Neural progenitor cell (in vitro differentiated cells): Measurements from ENCODE around the gene C10orf67. TPM values are rescaled to one million over a fixed set of nuclear protein-coding genes. Genes with fewer than 3 reads are reported as not detected.
A peak's percentile ranks its signal among the peaks of the same experiment; 100 is the strongest.
"Not testable (repeated sequence)": the region's sequence is repeated elsewhere in the genome, so short reads cannot be mapped to it uniquely, and the experiment has no call there.

ENCODE experiments used
- DNase-seq: peaks from one replicate; pipeline ENCODE4 v3.0.0-alpha.2; 2016; ENCODE audit warnings: low spot score
- H2AFZ ChIP-seq: fragments of 200-600 bp; sonication (generic); replicated peaks from 2 replicates; pipeline ENCODE4 v1.6.1; 2016; ENCODE audit warnings: antibody characterized with exemption
- H3F3A ChIP-seq: fragments of 200-600 bp; sonication (generic); 2 replicates; pipeline ENCODE4 v1.6.1; 2016; ENCODE audit warnings: antibody characterized with exemption, low read depth
- H3K27ac ChIP-seq: fragments of 200-600 bp; sonication (generic); 2 replicates; pipeline ENCODE4 v1.5.1; 2016; ENCODE audit warnings: mild to moderate bottlenecking
- H3K27me3 ChIP-seq: fragments of 200-600 bp; sonication (generic); 2 replicates; pipeline ENCODE4 v1.6.1; 2016; ENCODE audit warnings: mild to moderate bottlenecking, moderate library complexity
- H3K36me3 ChIP-seq: fragments of 200-600 bp; sonication (generic); 2 replicates; pipeline ENCODE4 v1.5.1; 2016
- H3K4me1 ChIP-seq: fragments of 200-600 bp; sonication (generic); 2 replicates; pipeline ENCODE4 v1.6.1; 2016; ENCODE audit warnings: mixed run types
- H3K4me2 ChIP-seq: fragments of 200-600 bp; sonication (generic); 2 replicates; pipeline ENCODE4 v1.6.1; 2016
- H3K4me3 ChIP-seq: fragments of 200-600 bp; sonication (generic); 2 replicates; pipeline ENCODE4 v1.5.1; 2016
- H3K79me2 ChIP-seq: fragments of 200-600 bp; sonication (generic); 2 replicates; pipeline ENCODE4 v1.6.1; 2016; ENCODE audit warnings: low read depth
- H3K9ac ChIP-seq: fragments of 200-600 bp; sonication (generic); 2 replicates; pipeline ENCODE4 v1.6.1; 2016
- H3K9me3 ChIP-seq: fragments of 200-600 bp; sonication (generic); 2 replicates; pipeline ENCODE4 v1.5.1; 2016; ENCODE audit warnings: low read depth
- H4K20me1 ChIP-seq: fragments of 200-600 bp; sonication (generic); 2 replicates; pipeline ENCODE4 v1.6.1; 2016; ENCODE audit warnings: low read depth
- H3K27ac Mint-ChIP-seq: 3 replicates; pipeline ENCODE4 v1.8.0; 2021; ENCODE audit warnings: mixed read lengths
- H3K27me3 Mint-ChIP-seq: 2 replicates; pipeline ENCODE4 v1.8.0; 2022; ENCODE audit warnings: low read depth, mild to moderate bottlenecking, inconsistent platforms, moderate library complexity, mixed read lengths; ENCODE audit not compliant: insufficient read depth
- H3K36me3 Mint-ChIP-seq: 3 replicates; pipeline ENCODE4 v1.8.0; 2021; ENCODE audit warnings: mixed read lengths
- H3K4me1 Mint-ChIP-seq: 3 replicates; pipeline ENCODE4 v1.8.0; 2021; ENCODE audit warnings: mixed read lengths
- H3K4me3 Mint-ChIP-seq: 3 replicates; pipeline ENCODE4 v1.8.0; 2021; ENCODE audit warnings: mild to moderate bottlenecking, moderate library complexity, mixed read lengths
- H3K9me3 Mint-ChIP-seq: 3 replicates; pipeline ENCODE4 v1.8.0; 2020; ENCODE audit warnings: mixed read lengths
- EZH2 ChIP-seq: fragments of 200-600 bp; sonication (generic); IDR thresholded peaks from 2 replicates; pipeline ENCODE4 v1.6.1; 2017; ENCODE audit warnings: antibody characterized with exemption, mild to moderate bottlenecking, moderate library complexity
- EZH2phosphoT487 ChIP-seq: fragments of 200-600 bp; sonication (generic); IDR thresholded peaks from 2 replicates; pipeline ENCODE4 v1.6.1; 2017; ENCODE audit warnings: antibody characterized with exemption
- total RNA-seq: library from RNA; depleted of rRNA; stranded (reverse); fragments of >200 nt; gene quantifications from 2 replicates; pipeline ENCODE4 v1.2.3, GENCODE V29; 2015; ENCODE audit warnings: low replicate concordance
- TF ChIP-seq, protein P1 (sequence below): fragments of 200-600 bp; sonication (generic); IDR thresholded peaks from 2 replicates; pipeline ENCODE4 v1.5.1; 2017; ENCODE audit warnings: antibody characterized with exemption, mild to moderate bottlenecking

C10orf67 gene
- total RNA-seq, 1 donor from 2014 or later, result not detected

DNA sequence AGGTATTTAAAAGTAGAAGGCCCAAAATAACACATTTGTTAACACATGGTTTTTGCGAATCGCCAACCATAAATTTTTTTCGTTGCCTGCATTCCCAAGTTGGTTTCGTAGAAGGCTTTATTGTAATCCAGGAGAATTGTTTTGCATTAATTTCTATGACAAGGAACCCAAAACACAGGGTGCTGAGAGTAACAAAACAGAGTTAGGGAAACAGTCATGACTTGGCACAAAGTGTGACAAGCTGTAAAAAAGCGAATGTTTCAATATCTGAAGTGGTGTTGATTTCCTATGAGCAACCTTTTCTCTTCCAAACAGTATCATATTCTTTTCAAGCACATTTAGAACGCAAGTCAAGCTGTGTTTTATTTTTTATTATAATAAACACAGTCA lies 63.6 kb downstream of the C10orf67 start:
- Mint-ChIP-seq H3K36me3 (no peaks in the 10 kb centered on the region), H3K4me1 (peaks cover 11% of the 10 kb centered on the region), H3K9me3 (peaks cover 3% of the 10 kb centered on the region), H3K27me3 (peaks cover 3% of the 10 kb centered on the region), H3K4me3 (no peak overlapping the region), H3K27ac (no peak overlapping the region)
- peak overlapping the region; percentile 87 for H2AFZ ChIP-seq
- no peak for DNase-seq
- peaks cover 10% of the 10 kb centered on the region for H3F3A ChIP-seq
- H3K27ac ChIP-seq, result no peak overlapping the region
- H3K4me2 ChIP-seq, result peak overlapping the region; percentile 59
- peaks cover 18% of the 10 kb centered on the region for H3K4me1 ChIP-seq
- H3K4me3 ChIP-seq, result peak overlapping the region; percentile 13
- H3K9ac ChIP-seq, result no peak overlapping the region
- no peaks in the 10 kb centered on the region for H3K9me3 ChIP-seq
- no peaks in the 10 kb centered on the region for H3K36me3 ChIP-seq
- TF ChIP-seq, protein P1, sequence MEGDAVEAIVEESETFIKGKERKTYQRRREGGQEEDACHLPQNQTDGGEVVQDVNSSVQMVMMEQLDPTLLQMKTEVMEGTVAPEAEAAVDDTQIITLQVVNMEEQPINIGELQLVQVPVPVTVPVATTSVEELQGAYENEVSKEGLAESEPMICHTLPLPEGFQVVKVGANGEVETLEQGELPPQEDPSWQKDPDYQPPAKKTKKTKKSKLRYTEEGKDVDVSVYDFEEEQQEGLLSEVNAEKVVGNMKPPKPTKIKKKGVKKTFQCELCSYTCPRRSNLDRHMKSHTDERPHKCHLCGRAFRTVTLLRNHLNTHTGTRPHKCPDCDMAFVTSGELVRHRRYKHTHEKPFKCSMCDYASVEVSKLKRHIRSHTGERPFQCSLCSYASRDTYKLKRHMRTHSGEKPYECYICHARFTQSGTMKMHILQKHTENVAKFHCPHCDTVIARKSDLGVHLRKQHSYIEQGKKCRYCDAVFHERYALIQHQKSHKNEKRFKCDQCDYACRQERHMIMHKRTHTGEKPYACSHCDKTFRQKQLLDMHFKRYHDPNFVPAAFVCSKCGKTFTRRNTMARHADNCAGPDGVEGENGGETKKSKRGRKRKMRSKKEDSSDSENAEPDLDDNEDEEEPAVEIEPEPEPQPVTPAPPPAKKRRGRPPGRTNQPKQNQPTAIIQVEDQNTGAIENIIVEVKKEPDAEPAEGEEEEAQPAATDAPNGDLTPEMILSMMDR, result no peak
- no peak for TF ChIP-seq EZH2
- TF ChIP-seq EZH2phosphoT487, result no peak
- H3K27me3 ChIP-seq, result no peaks in the 10 kb centered on the region
- H4K20me1 ChIP-seq, result no peaks in the 10 kb centered on the region
- no peaks in the 10 kb centered on the region for H3K79me2 ChIP-seq

DNA sequence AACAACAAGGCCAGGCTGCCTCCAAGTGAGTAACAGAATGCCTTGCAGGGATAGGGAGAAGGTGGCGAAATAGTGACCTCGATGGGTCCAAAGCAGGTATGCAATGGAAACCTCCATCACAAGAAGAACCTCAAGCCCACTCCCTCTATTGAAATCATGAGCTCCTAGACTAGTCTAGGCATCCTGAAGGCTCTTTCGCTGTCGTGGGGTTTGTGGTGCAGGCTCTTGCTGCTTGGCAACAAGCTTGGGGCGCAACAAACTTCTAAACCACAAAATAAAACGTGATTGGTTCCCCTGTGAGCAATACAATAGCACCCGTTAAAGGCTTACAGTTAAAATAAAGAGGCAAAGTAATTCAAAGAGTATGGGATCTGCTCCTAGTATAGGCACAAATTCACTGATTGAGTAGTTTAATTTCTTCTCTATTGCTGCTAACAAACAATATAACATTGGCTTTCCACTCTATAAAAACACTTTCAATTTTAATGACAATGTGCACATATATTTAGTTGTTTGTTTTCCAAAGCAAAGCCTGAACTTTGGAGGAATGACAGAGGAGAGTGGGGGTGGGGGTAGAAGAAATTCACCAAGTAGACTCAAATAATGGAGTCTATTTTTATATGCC lies 64.1 kb downstream of the C10orf67 start:
- no peak overlapping the region for H3K9ac ChIP-seq
- peak overlapping the region; percentile 13 for H3K4me3 ChIP-seq
- Mint-ChIP-seq H3K27me3 (peaks cover 3% of the 10 kb centered on the region), H3K27ac (no peak overlapping the region), H3K9me3 (no peaks in the 10 kb centered on the region), H3K4me1 (peaks cover 11% of the 10 kb centered on the region), H3K36me3 (no peaks in the 10 kb centered on the region), H3K4me3 (no peak overlapping the region)
- no peaks in the 10 kb centered on the region for H3K27me3 ChIP-seq
- no peaks in the 10 kb centered on the region for H3K79me2 ChIP-seq
- H2AFZ ChIP-seq, result peak overlapping the region; percentile 87
- DNase-seq, result peak; percentile 60
- H3K4me1 ChIP-seq, result peaks cover 18% of the 10 kb centered on the region
- TF ChIP-seq EZH2 (no peak), EZH2phosphoT487 (no peak)
- TF ChIP-seq, protein P1, result no peak
- no peaks in the 10 kb centered on the region for H3K36me3 ChIP-seq
- H3K9me3 ChIP-seq, result no peaks in the 10 kb centered on the region
- no peak overlapping the region for H3K27ac ChIP-seq
- peak overlapping the region; percentile 59 for H3K4me2 ChIP-seq
- peaks cover 10% of the 10 kb centered on the region for H3F3A ChIP-seq
- H4K20me1 ChIP-seq, result no peaks in the 10 kb centered on the region

DNA sequence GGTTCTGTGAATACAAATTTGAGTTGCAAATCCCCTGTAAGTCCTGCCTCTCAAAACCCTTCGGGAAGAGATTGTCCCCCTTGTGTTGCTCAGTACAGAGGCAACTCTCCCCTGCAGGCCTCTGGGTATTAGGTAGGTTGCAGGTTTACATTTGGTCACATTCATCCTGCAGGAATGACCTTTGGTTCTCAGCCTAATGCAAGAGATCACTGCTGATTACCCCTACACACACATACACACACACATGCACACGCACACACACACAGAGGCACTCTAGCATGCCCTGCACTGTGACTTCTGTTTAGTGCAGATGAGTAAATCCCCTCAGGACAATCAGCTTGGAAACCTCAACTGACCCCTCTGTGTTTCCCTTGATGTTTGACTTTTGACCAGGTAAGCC lies 69.2 kb downstream of the C10orf67 start:
- no peaks in the 10 kb centered on the region for H4K20me1 ChIP-seq
- peaks cover 19% of the 10 kb centered on the region for H3K9me3 Mint-ChIP-seq
- H3K9ac ChIP-seq, result no peak overlapping the region
- H3K4me1 ChIP-seq, result peaks cover 6% of the 10 kb centered on the region
- no peaks in the 10 kb centered on the region for H3K27me3 ChIP-seq
- peaks cover 3% of the 10 kb centered on the region for H3K27me3 Mint-ChIP-seq
- no peak for DNase-seq
- H3K4me3 Mint-ChIP-seq, result no peak overlapping the region
- H3K27ac ChIP-seq, result no peak overlapping the region
- H3K36me3 Mint-ChIP-seq, result no peaks in the 10 kb centered on the region
- H2AFZ ChIP-seq, result no peak overlapping the region
- H3K4me1 Mint-ChIP-seq, result peaks cover 2% of the 10 kb centered on the region
- peaks cover 6% of the 10 kb centered on the region for H3F3A ChIP-seq
- H3K27ac Mint-ChIP-seq, result no peak overlapping the region
- no peak for TF ChIP-seq EZH2
- TF ChIP-seq EZH2phosphoT487, result no peak
- TF ChIP-seq, protein P1, result no peak
- no peaks in the 10 kb centered on the region for H3K36me3 ChIP-seq
- H3K79me2 ChIP-seq, result no peaks in the 10 kb centered on the region
- H3K4me2 ChIP-seq, result no peak overlapping the region
- H3K9me3 ChIP-seq, result no peaks in the 10 kb centered on the region
- no peak overlapping the region for H3K4me3 ChIP-seq

DNA sequence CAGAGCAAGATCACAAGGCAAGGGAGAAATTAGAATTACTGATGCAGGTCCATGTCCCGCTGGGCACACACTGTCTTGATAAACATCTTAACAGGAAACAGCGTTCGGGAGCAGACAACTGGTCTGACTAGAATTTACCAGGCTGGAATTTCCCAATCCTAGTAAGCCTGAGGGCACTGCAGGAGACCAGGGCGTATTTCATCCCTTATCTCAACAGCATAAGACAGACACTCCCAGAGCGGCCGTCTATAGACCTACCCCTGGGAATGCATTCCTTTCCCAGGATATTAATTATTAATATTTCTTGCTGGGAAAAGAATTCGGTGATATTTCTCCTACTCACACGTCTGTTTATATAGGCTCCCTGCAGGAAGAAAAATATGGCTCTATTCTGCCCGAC lies 70.4 kb downstream of the C10orf67 start:
- H3K4me3 Mint-ChIP-seq, result not testable (repeated sequence)

More for the DNA sequence above, 70.4 kb downstream of the C10orf67 start:
- not testable (repeated sequence) for H3K79me2 ChIP-seq, H3K27ac Mint-ChIP-seq, H3K9me3 ChIP-seq, H3K27ac ChIP-seq, H4K20me1 ChIP-seq, H3K27me3 Mint-ChIP-seq, H3K36me3 ChIP-seq, DNase-seq, H2AFZ ChIP-seq, H3K4me1 Mint-ChIP-seq, H3K9ac ChIP-seq, H3K36me3 Mint-ChIP-seq, H3K4me3 ChIP-seq, H3K4me2 ChIP-seq, H3K4me1 ChIP-seq, H3F3A ChIP-seq, H3K27me3 ChIP-seq
- peaks cover 19% of the 10 kb centered on the region for H3K9me3 Mint-ChIP-seq
